Fibroblast of lung (primary cell): Measurements from ENCODE around the gene SLC38A3. TPM values are rescaled to one million over a fixed set of nuclear protein-coding genes. Genes with fewer than 3 reads are reported as not detected.

Experiments
- DNase-seq, 2 donors: peaks; one replicate each; pipeline versions ENCODE4 v3.0.0 to v3.0.0-alpha.2; 2010; ENCODE audit warnings: low read depth in 2 of 2
- H2AFZ ChIP-seq: 2 replicates; pipeline ENCODE4 v1.5.1; 2012; ENCODE audit warnings: low read length, control low read depth, inconsistent platforms
- H3K27ac ChIP-seq: 2 replicates; pipeline ENCODE4 v1.5.1; 2011; ENCODE audit warnings: low read length, control low read depth; ENCODE audit not compliant: insufficient read depth
- H3K27me3 ChIP-seq: 2 replicates; pipeline ENCODE4 v1.5.1; 2011; ENCODE audit warnings: mild to moderate bottlenecking, low read length; ENCODE audit not compliant: control insufficient read depth, insufficient read depth
- H3K36me3 ChIP-seq: 2 replicates; pipeline ENCODE4 v1.5.1; 2011; ENCODE audit warnings: low read length; ENCODE audit not compliant: control insufficient read depth, insufficient read depth
- H3K4me1 ChIP-seq: 2 replicates; pipeline ENCODE4 v1.5.1; 2011; ENCODE audit warnings: low read length; ENCODE audit not compliant: control insufficient read depth, insufficient read depth; ENCODE audit errors: extremely low read depth
- H3K4me2 ChIP-seq: 2 replicates; pipeline ENCODE4 v1.5.1; 2011; ENCODE audit warnings: low read length, control low read depth; ENCODE audit not compliant: insufficient read depth; ENCODE audit errors: extremely low read depth
- H3K4me3 ChIP-seq, 4 experiments: fragments of 200-600 bp in 1 of 4; sonication (generic) in 1 of 4; replicated peaks in 1 of 4; 2 replicates each; pipeline ENCODE4 v1.5.1; 2011 to 2016; ENCODE audit warnings: low read length in 4 of 4, low read depth in 3 of 4, mild to moderate bottlenecking in 3 of 4, control low read depth in 2 of 4, inconsistent platforms in 1 of 4, mixed read lengths in 1 of 4; ENCODE audit not compliant: insufficient read depth in 1 of 4; ENCODE audit errors: control extremely low read depth in 1 of 4
- H3K79me2 ChIP-seq: 2 replicates; pipeline ENCODE4 v1.5.1; 2012; ENCODE audit warnings: mild to moderate bottlenecking, low read length, inconsistent platforms; ENCODE audit not compliant: control insufficient read depth, insufficient read depth
- H3K9ac ChIP-seq: 2 replicates; pipeline ENCODE4 v1.5.1; 2011; ENCODE audit warnings: mild to moderate bottlenecking, low read length, control low read depth; ENCODE audit not compliant: insufficient read depth
- H3K9me3 ChIP-seq: 2 replicates; pipeline ENCODE4 v1.5.1; 2012; ENCODE audit warnings: low read depth, low read length; ENCODE audit not compliant: control insufficient read depth, insufficient read depth
- H4K20me1 ChIP-seq: 2 replicates; pipeline ENCODE4 v1.5.1; 2011; ENCODE audit warnings: low read length; ENCODE audit not compliant: control insufficient read depth, insufficient read depth; ENCODE audit errors: extremely low read depth
- CTCF ChIP-seq, 2 donors: IDR thresholded peaks in 1 of 2; conservative IDR thresholded peaks in 1 of 2; 1 replicate in 1 of 2; 2 replicates in 1 of 2; pipeline ENCODE4 v1.5.1; 2011 to 2012; ENCODE audit warnings: low read length in 2 of 2, control low read depth in 1 of 2, inconsistent platforms in 1 of 2, low read depth in 1 of 2, mild to moderate bottlenecking in 1 of 2
- EZH2 ChIP-seq: IDR thresholded peaks from 2 replicates; pipeline ENCODE4 v1.5.1; 2012; ENCODE audit warnings: low read length, control low read depth, mild to moderate bottlenecking; ENCODE audit errors: missing control alignments
- polyA plus RNA-seq, 2 donors: library from polyadenylated mRNA; depleted of rRNA in 1 of 2; stranded (reverse) in 1 of 2; unstranded in 1 of 2; fragments of >200 nt; gene quantifications; 2 replicates each; pipeline ENCODE4 v1.2.1, GENCODE V29; 2011 to 2012; ENCODE audit warnings: missing spikeins in 1 of 2
- total RNA-seq: library from RNA; depleted of rRNA; stranded (reverse); fragments of >200 nt; gene quantifications from 2 replicates; pipeline ENCODE4 v1.2.1, GENCODE V29; 2014

SLC38A3 gene
- total and polyA plus RNA-seq, 2 donors (not counting 1 experiment from before 2014, with no cell fraction given), result 0.02 TPM; not detected in 1

- Histone ChIP-seq H3K9me3 (no peaks in the 10 kb centered on the region), H3K79me2 (no peaks in the 10 kb centered on the region), H3K9ac (no peak overlapping the region), H3K27ac (no peak overlapping the region), H3K36me3 (no peaks in the 10 kb centered on the region), H4K20me1 (no peaks in the 10 kb centered on the region), H3K27me3 (no peaks in the 10 kb centered on the region), H2AFZ (no peak overlapping the region), H3K4me3 (peak overlapping the region in 2 of 4 experiments; percentile 56 to 64), H3K4me1 (peaks cover 49% of the 10 kb centered on the region), H3K4me2 (peak overlapping the region; percentile 88)
- TF ChIP-seq CTCF (conservative IDR thresholded peaks at IDR 0.05 in 1 of 2, IDR thresholded peaks at IDR 0.05 in 1 of 2; ENCODE audit: low read depth in 1 of 2, low read length in 2 of 2) (no peak), EZH2 (no peak)
- DNase-seq, result peak in 1 of 2 donors; percentile 31
Measured at GRCh38 chr3:50270422-50271224, 65.6 kb downstream of the SLC38A3 start.

Other genes with a start within 250 kb of the SLC38A3 start
- gene RBM5, start 116.4 kb upstream of the SLC38A3 start, total RNA-seq, result 156 and 174 TPM in 2 replicates
- gene RBM5, start 116.4 kb upstream of the SLC38A3 start, polyA plus RNA-seq, result 113 and 127 TPM in 2 replicates
- gene SEMA3F, start 49.9 kb upstream of the SLC38A3 start, total RNA-seq, result 9.7 and 10.3 TPM in 2 replicates
- gene SEMA3F, start 49.9 kb upstream of the SLC38A3 start, polyA plus RNA-seq, result 5.1 and 21.2 TPM in 2 replicates
- not detected in 2 replicates for gene GNAT1, start 13.7 kb upstream of the SLC38A3 start, total RNA-seq
- not detected in 2 replicates for gene GNAT1, start 13.7 kb upstream of the SLC38A3 start, polyA plus RNA-seq
- 124 and 238 TPM in 2 replicates for gene GNAI2, start 30.9 kb downstream of the SLC38A3 start, total RNA-seq
- 704 and 828 TPM in 2 replicates for gene GNAI2, start 30.9 kb downstream of the SLC38A3 start, polyA plus RNA-seq
- 51.6 and 85.2 TPM in 2 replicates for gene SEMA3B, start 63.9 kb downstream of the SLC38A3 start, total RNA-seq
- gene SEMA3B, start 63.9 kb downstream of the SLC38A3 start, polyA plus RNA-seq, result 17.6 and 23.5 TPM in 2 replicates
- gene LSMEM2, start 73.8 kb downstream of the SLC38A3 start, total RNA-seq, result not detected in 2 replicates
- gene LSMEM2, start 73.8 kb downstream of the SLC38A3 start, polyA plus RNA-seq, result not detected in 2 replicates
- gene IFRD2, start 87.2 kb downstream of the SLC38A3 start, total RNA-seq, result 51.0 and 56.0 TPM in 2 replicates
- gene IFRD2, start 87.2 kb downstream of the SLC38A3 start, polyA plus RNA-seq, result 28.1 and 44.0 TPM in 2 replicates
- 5.6 and 7.4 TPM in 2 replicates for gene HYAL3, start 94.1 kb downstream of the SLC38A3 start, total RNA-seq
- gene HYAL3, start 94.1 kb downstream of the SLC38A3 start, polyA plus RNA-seq, result 3.0 and 3.2 TPM in 2 replicates
- gene NAA80, start 94.1 kb downstream of the SLC38A3 start, total RNA-seq, result 2.1 and 3.8 TPM in 2 replicates
- gene NAA80, start 94.1 kb downstream of the SLC38A3 start, polyA plus RNA-seq, result 3.1 and 4.3 TPM in 2 replicates
- 1.3 and 1.8 TPM in 2 replicates for gene HYAL1, start 98.3 kb downstream of the SLC38A3 start, total RNA-seq
- gene HYAL1, start 98.3 kb downstream of the SLC38A3 start, polyA plus RNA-seq, result 1.8 and 2.5 TPM in 2 replicates
- gene HYAL2, start 117.5 kb downstream of the SLC38A3 start, total RNA-seq, result 50.6 and 52.5 TPM in 2 replicates
- gene HYAL2, start 117.5 kb downstream of the SLC38A3 start, polyA plus RNA-seq, result 35.1 and 36.9 TPM in 2 replicates
- gene TUSC2, start 123.0 kb downstream of the SLC38A3 start, total RNA-seq, result 13.4 and 14.6 TPM in 2 replicates
- gene TUSC2, start 123.0 kb downstream of the SLC38A3 start, polyA plus RNA-seq, result 15.3 and 19.2 TPM in 2 replicates
- gene RASSF1, start 135.6 kb downstream of the SLC38A3 start, total RNA-seq, result 24.1 and 32.4 TPM in 2 replicates
- 33.3 and 41.7 TPM in 2 replicates for gene RASSF1, start 135.6 kb downstream of the SLC38A3 start, polyA plus RNA-seq
- gene ZMYND10, start 140.5 kb downstream of the SLC38A3 start, total RNA-seq, result 0.26 and 0.83 TPM in 2 replicates
- gene ZMYND10, start 140.5 kb downstream of the SLC38A3 start, polyA plus RNA-seq, result 0.32 and 0.93 TPM in 2 replicates
- 19.3 and 27.2 TPM in 2 replicates for gene NPRL2, start 145.5 kb downstream of the SLC38A3 start, total RNA-seq
- gene NPRL2, start 145.5 kb downstream of the SLC38A3 start, polyA plus RNA-seq, result 21.4 and 26.2 TPM in 2 replicates
- gene CYB561D2, start 145.6 kb downstream of the SLC38A3 start, total RNA-seq, result 24.1 and 28.6 TPM in 2 replicates
- gene CYB561D2, start 145.6 kb downstream of the SLC38A3 start, polyA plus RNA-seq, result 16.4 and 16.7 TPM in 2 replicates
- 39.3 and 44.8 TPM in 2 replicates for gene TMEM115, start 154.2 kb downstream of the SLC38A3 start, total RNA-seq
- 28.2 and 28.9 TPM in 2 replicates for gene TMEM115, start 154.2 kb downstream of the SLC38A3 start, polyA plus RNA-seq